Kasumi-1 (cell line): ENCODE measurements around the gene ANKFY1.

Experiments used
- DNase-seq, 2 experiments: peaks; one replicate each; lab custom pipeline; 2025; lab: John Stamatoyannopoulos, UW

Gene ANKFY1

DNA sequence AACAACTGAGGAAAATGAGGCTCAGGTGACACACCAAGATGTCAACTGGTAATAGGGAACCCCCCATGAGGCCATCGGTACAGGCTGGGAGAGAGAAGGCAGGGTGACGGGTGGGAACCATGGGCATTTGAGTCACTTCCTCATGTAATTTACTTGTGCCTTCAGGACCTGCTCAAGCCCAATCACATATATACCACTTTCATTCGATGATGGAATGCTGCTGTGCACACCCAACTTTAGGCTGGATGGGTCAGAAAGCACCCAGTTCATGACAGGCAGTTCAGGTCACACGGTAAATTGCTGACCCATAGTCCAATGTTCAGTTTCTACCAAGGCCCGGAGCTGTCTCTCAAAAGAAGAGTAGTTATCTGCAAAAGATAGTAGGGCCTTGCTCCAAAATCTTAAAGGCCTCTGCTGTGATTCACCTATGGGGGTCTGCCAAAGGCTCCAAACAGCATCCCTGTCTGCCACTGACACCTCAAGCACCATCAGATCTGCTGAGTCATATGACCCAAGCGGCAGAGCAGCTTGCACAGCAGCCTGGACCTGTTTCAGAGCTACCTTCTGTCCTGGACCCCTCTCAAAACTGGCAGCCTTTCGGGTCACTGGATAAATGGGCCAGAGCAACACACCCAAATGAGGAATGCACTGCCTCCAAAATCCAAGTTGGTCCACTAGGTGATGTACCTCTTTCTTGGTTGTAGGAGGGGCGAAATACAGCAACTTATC lies 145.6 kb downstream of the ANKFY1 start:
- DNase-seq, result no peak

DNA sequence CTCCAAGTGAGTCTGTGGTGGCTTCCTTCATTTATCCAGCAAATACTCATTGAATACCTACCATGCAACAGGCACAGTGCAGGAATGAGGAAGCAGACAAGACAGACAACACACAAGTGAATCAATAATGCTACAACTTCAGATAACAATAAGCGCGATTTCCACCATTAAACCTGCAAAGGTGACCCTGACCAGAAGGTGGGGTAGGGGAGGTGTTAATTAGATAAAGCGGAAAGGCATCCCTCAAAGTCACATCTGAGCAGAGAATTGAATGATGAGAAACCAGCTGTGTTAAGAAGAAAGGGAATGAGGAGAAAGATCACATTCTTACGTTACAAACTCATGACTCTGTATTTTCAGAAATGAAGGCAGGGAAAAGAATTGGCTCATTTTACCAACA lies 147.3 kb downstream of the ANKFY1 start:
- no peak for DNase-seq
